Adipocyte (in vitro differentiated cells): ENCODE measurements around the gene SYTL3.
"Not testable (repeated sequence)": the region's sequence is repeated elsewhere in the genome, so short reads cannot be mapped to it uniquely, and the experiment has no call there.

Experiments used
- DNase-seq: peaks from one replicate; pipeline ENCODE4 v3.0.0-alpha.2; 2015; ENCODE audit warnings: low read depth
- H3K27me3 ChIP-seq: replicated peaks from 2 replicates; pipeline ENCODE4 v1.7.0; 2013; ENCODE audit warnings: mild to moderate bottlenecking, low read length, moderate library complexity; ENCODE audit not compliant: control insufficient read depth, insufficient read depth
- H3K36me3 ChIP-seq: 2 replicates; pipeline ENCODE4 v1.7.0; 2013; ENCODE audit warnings: low read length, mild to moderate bottlenecking, moderate library complexity; ENCODE audit not compliant: control insufficient read depth, insufficient read depth, severe bottlenecking
- H3K4me1 ChIP-seq: 2 replicates; pipeline ENCODE4 v1.7.0; 2013; ENCODE audit warnings: mild to moderate bottlenecking, low read length, moderate library complexity; ENCODE audit not compliant: control insufficient read depth, insufficient read depth
- H3K4me3 ChIP-seq: 2 replicates; pipeline ENCODE4 v1.7.0; 2013; ENCODE audit warnings: mild to moderate bottlenecking, low read length, moderate library complexity
- H3K9ac ChIP-seq: 2 replicates; pipeline ENCODE4 v1.7.0; 2013; ENCODE audit warnings: mild to moderate bottlenecking, low read length, moderate library complexity
- H3K9me3 ChIP-seq: 2 replicates; pipeline ENCODE4 v1.7.0; 2013; ENCODE audit warnings: mild to moderate bottlenecking, low read length, moderate library complexity; ENCODE audit not compliant: control insufficient read depth

Gene SYTL3

DNA sequence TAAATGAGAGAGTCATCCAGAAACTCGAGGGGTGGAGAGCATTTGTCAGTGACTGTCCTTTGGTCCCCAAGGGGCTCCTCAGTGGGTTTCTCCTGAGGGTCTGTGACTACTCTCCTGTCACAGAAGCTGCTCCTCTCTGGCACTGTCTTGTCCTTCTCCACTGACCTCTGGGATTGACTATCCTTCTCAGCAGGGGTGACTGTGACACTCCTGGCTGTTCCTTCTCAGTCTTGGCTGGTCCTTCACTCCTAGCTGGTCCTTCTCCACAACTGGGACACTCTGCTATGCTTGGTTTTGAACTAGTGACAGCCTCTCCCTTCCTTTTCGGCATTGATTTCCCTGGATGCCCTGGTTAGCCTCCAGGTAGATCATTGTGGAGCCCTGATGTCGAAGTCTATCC, 38.8 kb upstream of the SYTL3 start:
- Histone ChIP-seq H3K9me3 (no peaks in the 10 kb centered on the region), H3K27me3 (no peaks in the 10 kb centered on the region), H3K4me1 (peaks cover 9% of the 10 kb centered on the region), H3K9ac (no peak overlapping the region), H3K36me3 (peaks cover 84% of the 10 kb centered on the region), H3K4me3 (no peak overlapping the region)
- DNase-seq = no peak

DNA sequence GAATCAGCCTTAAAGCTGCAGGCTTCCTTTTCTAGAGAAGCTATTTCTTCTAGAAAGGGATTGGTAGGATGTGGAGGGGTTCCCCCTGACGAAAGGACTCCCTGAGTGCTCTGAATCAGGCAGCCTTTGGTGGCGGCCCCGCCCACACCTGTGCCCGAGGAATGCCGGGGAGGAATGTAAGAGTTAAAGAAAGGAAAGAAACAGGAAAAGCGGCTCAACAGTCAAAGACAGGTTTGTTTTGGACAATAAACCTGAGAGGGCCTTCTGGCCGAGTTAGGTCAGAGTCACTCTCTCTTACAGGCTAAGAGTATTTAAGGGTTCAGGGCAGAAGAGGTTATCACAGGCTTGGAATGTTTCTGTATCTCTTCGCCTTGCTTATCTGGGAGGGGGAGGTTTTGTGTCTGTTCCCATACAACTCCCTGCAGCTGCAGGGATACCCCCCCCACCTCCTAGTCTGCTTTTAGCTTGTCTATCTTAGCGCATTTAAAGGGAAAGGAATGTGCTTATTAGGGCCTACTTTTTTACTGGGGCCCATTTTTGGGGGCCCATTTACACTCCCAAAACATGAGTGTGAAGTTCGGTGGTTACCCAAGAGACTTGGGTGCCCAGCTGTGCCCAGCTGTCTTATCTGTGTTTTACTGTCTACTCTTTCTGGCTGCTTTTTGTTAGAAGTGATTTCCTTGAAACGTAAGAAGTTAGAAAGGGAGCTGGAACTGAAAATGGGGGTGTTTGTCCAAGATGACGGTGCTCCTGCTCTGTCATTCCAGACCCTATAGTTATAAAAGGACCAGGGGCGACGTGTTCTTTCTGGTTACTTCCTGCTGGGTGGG, 38.1 kb upstream of the SYTL3 start:
- Histone ChIP-seq H3K9ac (no peak overlapping the region), H3K4me3 (no peak overlapping the region), H3K4me1 (peaks cover 9% of the 10 kb centered on the region), H3K36me3 (peaks cover 77% of the 10 kb centered on the region), H3K9me3 (no peaks in the 10 kb centered on the region), H3K27me3 (no peaks in the 10 kb centered on the region)
- no peak for DNase-seq

DNA sequence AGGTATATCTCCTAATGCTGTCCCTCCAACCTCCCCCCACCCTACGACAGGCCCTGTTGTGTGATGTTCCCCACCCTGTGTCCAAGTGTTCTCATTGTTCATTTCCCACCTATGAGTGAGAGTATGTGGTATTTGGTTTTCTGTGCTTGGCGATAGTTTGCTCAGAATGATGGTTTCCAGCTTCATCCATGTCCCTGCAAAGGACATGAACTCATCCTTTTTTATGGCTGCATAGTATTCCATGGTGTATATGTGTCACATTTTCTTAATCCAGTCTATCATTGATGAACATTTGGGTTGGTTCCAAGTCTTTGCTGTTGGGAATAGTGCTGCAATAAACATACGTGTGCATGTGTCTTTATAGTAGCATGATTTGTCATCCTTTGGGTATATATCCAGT, 35.2 kb upstream of the SYTL3 start:
- not testable (repeated sequence) for H3K4me1 ChIP-seq, H3K27me3 ChIP-seq, H3K9ac ChIP-seq, H3K4me3 ChIP-seq, DNase-seq, H3K9me3 ChIP-seq
- H3K36me3 ChIP-seq = peaks cover 49% of the 10 kb centered on the region

DNA sequence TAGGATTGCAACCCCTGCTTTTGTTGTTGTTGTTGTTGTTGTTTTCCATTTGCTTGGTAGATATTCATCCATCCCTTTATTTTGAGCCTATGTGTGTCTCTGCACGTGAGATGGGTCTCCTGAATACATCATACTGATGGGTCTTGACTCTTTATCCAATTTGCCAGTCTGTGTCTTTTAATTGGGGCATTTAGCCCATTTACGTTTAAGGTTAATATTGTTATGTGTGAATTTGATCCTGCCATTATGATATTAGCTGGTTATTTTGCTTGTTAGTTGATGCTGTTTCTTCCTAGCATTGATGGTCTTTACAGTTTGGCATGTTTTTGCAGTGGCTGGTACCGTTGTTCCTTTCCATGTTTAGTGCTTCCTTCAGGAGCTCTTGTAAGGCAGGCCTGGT, 31.6 kb upstream of the SYTL3 start:
- not testable (repeated sequence) for H3K4me1 ChIP-seq, H3K9me3 ChIP-seq, H3K9ac ChIP-seq, DNase-seq, H3K4me3 ChIP-seq, H3K27me3 ChIP-seq
- H3K36me3 ChIP-seq = peaks cover 46% of the 10 kb centered on the region

DNA sequence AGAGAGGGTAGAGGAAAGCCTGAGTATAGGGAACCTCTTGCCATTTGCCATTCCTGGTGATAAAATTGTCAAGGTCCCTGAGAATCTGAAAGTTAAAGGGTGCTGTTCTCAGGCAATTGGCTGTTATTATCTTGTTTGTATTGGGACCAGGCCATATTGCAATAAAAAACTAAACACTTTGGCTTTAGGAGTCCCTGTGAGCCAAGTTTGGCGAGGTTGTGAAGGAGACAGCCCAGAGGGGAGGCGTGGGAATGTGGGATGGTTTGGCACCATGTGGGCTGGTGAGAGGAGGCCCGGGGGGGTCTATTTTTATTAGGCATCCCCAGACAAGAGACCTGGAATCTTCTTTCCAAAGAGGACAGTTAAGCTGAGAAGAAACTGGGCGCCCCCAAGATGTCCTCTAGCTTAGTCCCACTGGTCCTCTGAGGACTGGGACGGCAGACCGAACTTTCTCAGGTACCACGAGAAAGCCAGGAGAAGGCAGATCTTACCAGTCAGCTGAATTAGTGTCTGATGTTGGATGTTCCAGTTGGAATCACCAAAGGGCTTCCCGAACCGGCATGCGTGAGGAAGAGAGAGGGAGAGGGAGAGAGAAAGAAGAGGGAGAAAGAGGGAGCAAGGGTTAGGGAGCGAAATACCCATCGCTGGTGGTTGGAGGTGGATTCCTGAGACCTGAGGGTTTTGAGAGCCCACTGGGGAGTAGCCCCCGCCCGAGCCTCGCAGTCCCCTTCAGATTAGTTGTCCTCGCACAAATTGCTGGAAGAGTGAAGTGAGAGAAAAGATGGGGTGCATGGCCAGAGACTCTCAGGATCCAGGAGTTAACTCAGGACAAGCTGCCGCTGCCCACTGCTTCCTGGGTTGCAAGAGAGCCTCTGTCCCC, 29.7 kb upstream of the SYTL3 start:
- Histone ChIP-seq H3K27me3 (no peaks in the 10 kb centered on the region), H3K4me3 (no peak overlapping the region), H3K36me3 (peaks cover 38% of the 10 kb centered on the region), H3K9me3 (no peaks in the 10 kb centered on the region), H3K9ac (no peak overlapping the region), H3K4me1 (no peaks in the 10 kb centered on the region)
- no peak for DNase-seq

DNA sequence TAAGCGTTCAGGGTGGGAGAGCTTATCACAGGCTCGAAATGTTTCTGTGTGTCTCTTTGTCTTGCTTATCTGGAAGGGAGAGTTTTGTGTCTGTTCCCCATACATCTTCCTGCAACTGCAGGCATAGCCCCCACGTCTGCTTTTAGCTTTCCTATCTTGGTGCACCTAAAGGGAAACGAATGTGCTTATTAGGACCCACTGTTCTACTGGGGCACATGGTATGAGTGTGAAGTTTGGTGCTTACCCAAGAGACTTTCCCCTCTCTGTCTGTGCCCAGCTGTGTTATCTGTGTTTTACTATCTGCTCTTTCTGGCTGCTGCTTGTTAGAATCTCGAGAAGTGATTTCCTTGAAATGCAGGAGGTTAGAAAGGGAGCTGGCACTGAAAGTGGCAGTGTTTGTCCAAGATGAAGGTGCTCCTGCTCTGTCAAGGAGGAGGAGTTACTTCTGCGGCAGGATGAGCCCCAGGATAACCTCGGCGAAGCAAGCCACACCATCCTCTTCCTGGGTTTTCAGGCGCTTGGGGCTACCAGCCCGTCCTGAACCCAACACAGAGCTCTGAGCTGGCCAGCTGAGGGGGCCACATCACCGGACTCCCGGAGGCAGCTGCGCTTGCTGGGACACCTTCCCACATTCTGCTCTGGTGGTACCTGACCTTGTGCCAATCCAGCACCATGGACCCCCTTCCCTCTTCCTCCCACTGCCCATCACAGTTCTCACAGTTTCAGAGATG, 28.7 kb upstream of the SYTL3 start:
- no peak for DNase-seq
- Histone ChIP-seq H3K9ac (no peak overlapping the region), H3K9me3 (no peaks in the 10 kb centered on the region), H3K36me3 (peaks cover 46% of the 10 kb centered on the region), H3K4me3 (no peak overlapping the region), H3K4me1 (no peaks in the 10 kb centered on the region), H3K27me3 (no peaks in the 10 kb centered on the region)

DNA sequence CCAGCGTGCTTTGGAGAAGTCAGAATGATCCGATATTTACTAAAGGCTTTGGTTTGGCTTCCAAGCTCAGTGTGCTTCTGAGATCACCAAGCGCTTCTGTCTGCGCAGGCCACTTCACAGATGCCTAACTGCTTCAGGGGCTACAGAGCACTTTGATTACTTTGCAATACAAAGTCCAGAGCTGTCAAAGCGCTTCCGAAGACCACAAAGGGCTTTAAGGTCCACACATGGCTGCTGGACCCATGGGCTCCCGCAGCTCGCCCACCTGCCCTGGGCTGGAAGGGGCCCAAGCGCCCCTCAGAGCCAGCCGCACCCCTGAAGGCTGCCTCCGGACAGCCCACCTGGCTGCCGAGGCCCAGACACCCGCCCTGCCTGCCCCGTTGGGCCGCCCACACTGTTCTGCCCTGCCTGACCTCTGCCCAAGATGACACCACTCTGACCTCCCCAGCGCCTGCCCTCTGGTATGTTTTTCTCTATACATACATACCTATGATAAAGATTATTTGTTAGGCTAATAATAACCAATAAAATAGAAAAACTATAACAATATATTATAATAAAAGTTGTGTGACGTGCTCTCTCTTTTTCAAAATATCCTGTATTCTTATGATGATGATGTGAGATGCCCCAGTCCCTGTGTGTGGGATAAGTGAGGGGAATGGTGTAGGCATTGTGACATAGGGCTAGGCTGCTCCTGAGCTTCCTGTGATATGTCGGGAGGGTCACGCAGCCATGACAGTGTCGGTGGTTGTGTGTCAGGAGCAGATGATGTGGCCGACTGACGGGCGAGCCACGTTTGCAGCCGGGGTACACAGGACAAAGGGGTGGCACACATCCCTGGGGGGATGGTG, 27.9 kb upstream of the SYTL3 start:
- DNase-seq = no peak

DNA sequence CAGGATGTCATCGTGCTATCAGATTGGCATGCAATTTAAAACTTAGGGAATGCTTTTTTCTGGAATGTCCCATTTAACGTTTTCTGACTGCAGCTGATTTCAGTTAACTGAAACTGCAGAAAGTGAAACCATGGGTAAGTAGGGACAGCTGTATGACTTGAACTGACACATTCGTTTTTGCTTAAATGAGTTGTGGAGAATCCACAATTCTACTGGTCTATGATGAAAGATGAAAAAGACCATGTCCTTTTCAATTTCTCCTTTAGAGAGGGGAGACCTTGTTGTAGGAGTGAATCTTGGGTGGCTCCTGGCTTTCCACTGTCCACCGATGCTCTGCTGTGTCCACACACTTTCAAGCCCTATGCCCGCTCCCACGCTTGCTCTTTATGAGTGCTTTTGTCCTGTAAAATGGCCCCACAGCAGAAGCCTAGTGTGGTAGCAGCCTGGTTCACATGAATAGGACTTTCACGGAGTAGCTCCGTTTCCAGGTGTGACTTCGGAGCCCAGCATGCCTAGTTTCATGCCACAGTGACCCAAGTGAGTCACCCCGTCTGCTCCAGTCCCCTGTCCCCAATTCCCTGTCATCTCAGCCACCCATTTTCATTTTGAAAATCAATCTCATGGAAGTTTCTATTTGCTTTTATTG, 27.2 kb upstream of the SYTL3 start:
- DNase-seq = no peak
- H3K9me3 ChIP-seq = no peaks in the 10 kb centered on the region
- no peaks in the 10 kb centered on the region for H3K27me3 ChIP-seq
- H3K36me3 ChIP-seq = peaks cover 61% of the 10 kb centered on the region
- H3K4me3 ChIP-seq = no peak overlapping the region
- H3K4me1 ChIP-seq = no peaks in the 10 kb centered on the region
- no peak overlapping the region for H3K9ac ChIP-seq

More for the DNA sequence above, 27.9 kb upstream of the SYTL3 start:
- H3K36me3 ChIP-seq = peaks cover 54% of the 10 kb centered on the region
- no peak overlapping the region for H3K9ac ChIP-seq
- no peak overlapping the region for H3K4me3 ChIP-seq
- H3K27me3 ChIP-seq = no peaks in the 10 kb centered on the region
- no peaks in the 10 kb centered on the region for H3K9me3 ChIP-seq
- H3K4me1 ChIP-seq = no peaks in the 10 kb centered on the region

DNA sequence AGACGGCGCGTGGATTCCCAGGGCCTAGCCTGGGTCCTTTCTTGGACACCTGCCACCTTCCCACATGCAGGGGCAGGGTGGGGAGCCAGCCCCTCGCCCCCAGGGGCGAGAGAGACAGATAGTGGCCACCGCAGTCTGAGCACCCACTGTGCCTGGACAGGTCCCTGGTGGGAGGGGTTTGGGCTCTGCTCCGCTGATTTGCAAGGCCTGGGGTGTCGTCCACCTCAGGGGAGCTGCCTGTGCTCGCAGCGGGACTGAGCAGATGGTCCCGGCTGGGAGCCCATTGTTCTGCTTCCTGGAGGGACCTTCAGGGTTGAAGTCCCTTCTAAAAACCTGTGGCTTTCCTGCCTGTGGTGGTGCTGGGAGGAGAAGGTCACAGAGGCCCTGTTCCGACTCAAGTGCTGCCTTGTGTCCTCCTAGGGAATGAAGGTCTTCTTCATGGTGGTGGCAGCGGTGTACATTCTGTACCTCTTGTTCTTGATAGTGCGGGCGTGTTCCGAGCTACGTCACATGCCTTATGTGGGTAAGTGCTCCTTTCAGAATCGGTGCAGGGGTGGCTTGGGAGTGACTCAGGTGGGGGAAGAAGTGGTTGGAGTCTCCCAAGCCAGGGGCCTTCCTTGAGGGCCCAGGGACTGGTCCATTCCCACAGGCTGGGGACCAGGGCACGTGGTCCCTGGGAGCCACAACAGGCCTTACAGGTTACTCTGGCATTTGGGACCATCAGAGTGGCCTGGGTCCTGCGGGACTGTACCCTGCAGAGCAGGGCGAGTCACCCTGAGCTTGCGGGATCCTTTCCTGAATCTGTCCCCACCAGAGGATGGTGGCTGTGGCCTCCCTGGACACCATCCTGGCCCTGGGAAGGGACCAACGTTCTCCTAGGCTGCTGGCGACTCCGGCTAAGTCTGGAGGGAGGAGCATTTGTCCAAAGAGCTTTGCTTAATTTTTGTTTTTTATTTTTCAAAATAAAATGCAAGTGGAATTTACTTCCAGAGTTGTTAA, 24.9 kb upstream of the SYTL3 start:
- DNase-seq = no peak
- Histone ChIP-seq H3K36me3 (peaks cover 76% of the 10 kb centered on the region), H3K27me3 (no peaks in the 10 kb centered on the region), H3K4me1 (no peaks in the 10 kb centered on the region), H3K4me3 (no peak overlapping the region), H3K9me3 (no peaks in the 10 kb centered on the region), H3K9ac (no peak overlapping the region)
